Lung (tissue), 12 donors: ENCODE data around the gene TOPBP1. TPM values are rescaled to one million over a fixed set of nuclear protein-coding genes. Genes with fewer than 3 reads are reported as not detected.

Source experiments
- ATAC-seq: fragments of 200-7000 bp; cut with Tn5 transposase; one replicate; pipeline ENCODE4 v1.9.1; 2020; ENCODE audit warnings: moderate number of reproducible peaks; ENCODE audit not compliant: insufficient read depth, low FRiP score
- DNase-seq, 3 donors: peaks; one replicate each; pipeline ENCODE4 v3.0.0-alpha.2; 2013 to 2017
- H3K27ac ChIP-seq, 2 donors: one replicate each; pipeline ENCODE4 v1.5.1; 2013; ENCODE audit warnings: mild to moderate bottlenecking in 2 of 2, moderate library complexity in 2 of 2, control low read depth in 1 of 2, inconsistent platforms in 1 of 2, low read depth in 1 of 2, low read length in 1 of 2
- H3K27me3 ChIP-seq, 3 donors: one replicate each; pipeline ENCODE4 v1.5.1; 2013; ENCODE audit warnings: low read length in 2 of 3; ENCODE audit not compliant: control insufficient read depth in 3 of 3, insufficient read depth in 3 of 3
- H3K36me3 ChIP-seq, 4 donors: one replicate each; pipeline ENCODE4 v1.5.1; 2013; ENCODE audit warnings: low read length in 4 of 4, mild to moderate bottlenecking in 1 of 4, moderate library complexity in 1 of 4; ENCODE audit not compliant: control insufficient read depth in 4 of 4, insufficient read depth in 4 of 4
- H3K4me1 ChIP-seq, 5 donors: one replicate each; pipeline ENCODE4 v1.5.1; 2013; ENCODE audit warnings: low read length in 5 of 5, mild to moderate bottlenecking in 2 of 5, moderate library complexity in 1 of 5; ENCODE audit not compliant: control insufficient read depth in 5 of 5, insufficient read depth in 5 of 5
- H3K4me3 ChIP-seq: one replicate; pipeline ENCODE4 v1.5.1; 2013; ENCODE audit warnings: mild to moderate bottlenecking, control low read depth, moderate library complexity
- H3K9ac ChIP-seq, 2 donors: one replicate each; pipeline ENCODE4 v1.5.1; 2013; ENCODE audit warnings: low read length in 2 of 2, control low read depth in 1 of 2; ENCODE audit not compliant: insufficient read depth in 1 of 2
- H3K9me3 ChIP-seq, 4 donors: one replicate each; pipeline ENCODE4 v1.5.1; 2013; ENCODE audit warnings: low read length in 3 of 4, mild to moderate bottlenecking in 1 of 4, moderate library complexity in 1 of 4; ENCODE audit not compliant: control insufficient read depth in 4 of 4, insufficient read depth in 3 of 4
- CTCF ChIP-seq: IDR thresholded peaks from 2 replicates; pipeline ENCODE4 v1.5.1; 2012; ENCODE audit warnings: mild to moderate bottlenecking; ENCODE audit errors: control extremely low read depth, extremely low read depth
- WGBS, 2 donors: extraction: QIAGEN DNeasy Blood & Tissue Kit; methylation state at CpG; one replicate each; pipeline ENCODE4 v1.1.7; 2013; 5-methylcytosine and 5-hydroxymethylcytosine counted together
- polyA plus RNA-seq, 2 donors: library from polyadenylated mRNA; stranded (reverse); fragments of 200-250 nt; gene quantifications; one replicate each; pipeline ENCODE4 v1.2.1, GENCODE V29; 2013
- total RNA-seq, 2 donors: library from RNA; depleted of rRNA in 1 of 2; stranded (reverse); fragments of >200 nt in 1 of 2; gene quantifications; one replicate each; pipeline ENCODE4 v1.2.1, GENCODE V29; 2014 to 2021
- donor health status: control.
- donor health status: control.
- donor health status: Bipolar disorder and iron deficiency.
- donor health status: healthy.
- donor health status: DM: yes; HTN: yes; CAD: no.

TOPBP1 gene
- total and polyA plus RNA-seq, 4 donors: 6.9 to 45.4 (median 13.7) TPM

GRCh38 chr3:133675631-133676335 is 14.0 kb upstream of the TOPBP1 start:
- DNase-seq (no peak), ATAC-seq (no peak)
- H3K4me3 ChIP-seq: no peak overlapping the region
- peaks cover 0 to 40% (median 39%) of the 10 kb centered on the region in 3 donors for H3K27me3 ChIP-seq
- H3K9me3 ChIP-seq: peaks cover 0 to 3% (median 0%) of the 10 kb centered on the region in 4 donors
- H3K4me1 ChIP-seq: peaks cover 0 to 7% (median 0%) of the 10 kb centered on the region in 5 donors
- H3K27ac ChIP-seq: no peak overlapping the region
- 54 to 66% methylated on average over 6 of the region's 6 CpGs for WGBS, 2 donors
- no peak overlapping the region for H3K9ac ChIP-seq
- no peak for TF ChIP-seq CTCF
- H3K36me3 ChIP-seq: no peaks in the 10 kb centered on the region

DNA sequence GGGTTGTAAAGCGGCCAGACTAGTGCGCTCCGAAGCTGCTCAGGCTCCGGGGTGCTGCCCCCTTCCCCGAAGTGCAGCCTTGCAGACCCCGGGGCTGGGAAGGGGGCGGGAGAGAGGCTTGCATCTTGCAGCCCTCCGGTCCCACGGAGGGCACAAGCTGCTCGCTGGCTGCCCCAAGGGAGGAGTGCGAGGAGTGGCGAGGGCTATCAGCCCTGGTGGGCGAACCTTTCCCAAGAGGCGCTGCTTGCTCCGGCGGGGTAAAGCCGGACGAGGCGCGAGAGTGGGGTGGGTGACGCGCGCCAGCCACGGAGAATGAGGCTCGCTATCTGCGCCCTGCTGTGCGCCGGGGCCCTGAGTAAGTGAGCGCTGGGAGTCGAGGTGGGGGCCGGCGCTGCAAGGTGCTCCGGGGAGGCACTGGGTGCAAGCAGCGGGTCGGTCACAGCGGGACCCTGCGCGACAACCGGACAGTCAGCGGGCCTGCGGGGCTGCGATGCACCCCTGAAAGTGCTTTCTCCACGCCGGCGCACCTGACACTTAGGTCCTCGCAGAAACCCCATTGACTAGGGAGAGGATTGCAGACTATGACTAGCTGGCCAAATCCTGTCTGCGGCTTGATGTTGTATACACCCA is 12.7 kb upstream of the TOPBP1 start:
- 3 to 6% methylated on average over 46 to 47 of the region's 47 CpGs for WGBS, 2 donors
- Histone ChIP-seq H3K36me3 (no peaks in the 10 kb centered on the region), H3K27me3 (peaks cover 0 to 40% (median 39%) of the 10 kb centered on the region in 3 donors), H3K4me3 (no peak overlapping the region), H3K9ac (no peak overlapping the region), H3K4me1 (peaks cover 0 to 7% (median 0%) of the 10 kb centered on the region in 5 donors), H3K9me3 (peaks cover 0 to 3% (median 0%) of the 10 kb centered on the region in 4 donors), H3K27ac (no peak overlapping the region)
- no peak for TF ChIP-seq CTCF
- no peak for ATAC-seq
- DNase-seq: no peak

DNA sequence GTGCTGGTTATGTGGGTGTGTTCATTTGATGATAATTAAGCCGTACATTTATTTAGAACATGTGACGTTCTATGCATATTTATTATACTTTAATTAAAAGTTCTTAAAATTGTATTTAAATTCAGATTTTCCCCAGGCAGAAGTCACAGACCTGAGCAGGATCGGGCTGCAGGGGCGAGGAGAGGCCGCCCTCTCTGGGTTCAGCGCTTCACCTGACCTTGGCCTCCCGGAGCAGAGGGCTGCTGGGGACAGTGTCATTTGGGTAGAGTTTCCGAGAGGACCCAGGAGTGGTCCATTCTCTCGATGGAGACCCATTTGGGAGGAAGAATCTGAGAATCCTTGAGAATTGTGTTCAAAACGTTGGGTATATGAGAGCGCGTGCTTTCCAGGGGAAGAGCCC is 12.0 kb upstream of the TOPBP1 start:
- Histone ChIP-seq H3K4me3 (no peak overlapping the region), H3K9ac (no peak overlapping the region), H3K27me3 (peaks cover 0 to 40% (median 39%) of the 10 kb centered on the region in 3 donors), H3K4me1 (peaks cover 0 to 7% (median 1%) of the 10 kb centered on the region in 5 donors), H3K27ac (no peak overlapping the region), H3K9me3 (peaks cover 0 to 3% (median 0%) of the 10 kb centered on the region in 4 donors), H3K36me3 (no peaks in the 10 kb centered on the region)
- no peak for ATAC-seq
- no peak for TF ChIP-seq CTCF
- WGBS, 2 donors: 53 to 56% methylated on average over 12 of the region's 12 CpGs
- DNase-seq: no peak
